HG03442 (cell line): ENCODE results near the gene EIF3L.

Experiments used
- ATAC-seq: cut with Tn5 transposase; IDR thresholded peaks from one replicate; pipeline ENCODE4 v1.9.1; 2021; ENCODE audit warnings: mild to moderate bottlenecking, moderate library complexity; ENCODE audit not compliant: unreplicated experiment

The EIF3L gene

DNA sequence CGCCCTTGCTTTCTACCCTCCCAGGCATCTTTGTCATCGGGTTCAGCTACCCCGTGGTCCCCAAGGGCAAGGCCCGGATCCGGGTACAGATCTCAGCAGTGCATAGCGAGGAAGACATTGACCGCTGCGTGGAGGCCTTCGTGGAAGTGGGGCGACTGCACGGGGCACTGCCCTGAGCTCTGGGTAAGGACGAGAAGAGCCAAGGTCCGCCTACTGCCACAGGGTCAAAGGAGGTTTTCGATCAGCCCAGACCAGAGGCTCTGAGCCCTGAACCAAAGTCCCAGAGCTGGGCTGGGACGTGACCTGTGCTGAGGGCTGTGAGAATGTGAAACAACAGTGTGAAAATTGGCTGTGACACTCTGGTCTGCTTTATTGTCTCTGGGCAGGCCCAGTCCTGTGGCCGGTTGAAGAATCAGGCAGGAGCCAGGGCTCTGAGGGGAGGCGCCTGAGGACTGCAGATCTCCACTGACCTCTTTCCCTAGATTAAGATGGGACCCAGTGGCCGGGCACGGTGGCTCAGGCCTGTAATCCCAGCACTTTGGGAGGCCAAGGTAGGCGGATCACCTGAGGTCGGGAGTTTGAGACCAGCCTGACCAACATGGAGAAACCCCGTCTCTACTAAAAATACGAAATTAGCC is 32.6 kb upstream of the EIF3L start:
- no peak for ATAC-seq

DNA sequence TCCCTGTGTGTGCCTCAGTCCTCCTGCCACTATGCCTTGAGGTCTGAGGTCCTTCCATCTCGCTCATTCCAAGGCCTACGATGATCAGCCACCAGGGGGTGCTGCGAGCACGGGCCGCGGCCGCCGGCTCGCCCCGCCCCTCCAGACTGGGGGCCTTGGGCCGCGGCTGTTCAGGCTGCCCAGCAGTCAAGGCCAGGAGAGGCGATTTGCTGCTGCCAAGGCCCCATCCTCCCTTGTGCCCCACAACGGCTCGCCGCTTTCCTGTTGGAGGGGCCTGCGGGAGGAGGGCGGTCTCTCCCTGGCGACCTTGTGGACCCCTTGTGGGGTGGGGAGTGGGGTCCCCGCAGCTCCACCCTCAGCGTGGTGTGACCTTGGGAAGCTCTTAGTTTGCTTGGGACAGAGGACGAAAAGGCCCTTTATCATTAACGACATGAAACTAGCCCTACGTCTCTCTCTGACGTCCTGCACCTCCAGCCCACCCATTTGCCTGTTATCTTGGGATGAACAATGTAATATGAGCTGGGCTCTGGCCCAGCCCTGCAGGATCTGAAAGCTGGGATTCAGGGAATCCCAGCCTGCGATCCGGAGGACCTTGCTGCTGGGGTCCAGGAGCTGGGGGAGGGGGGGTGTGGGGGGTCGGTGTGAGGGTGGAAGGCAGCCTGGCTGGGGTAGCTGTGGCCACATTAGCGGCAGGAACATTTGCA is 31.4 kb upstream of the EIF3L start:
- ATAC-seq: no peak

DNA sequence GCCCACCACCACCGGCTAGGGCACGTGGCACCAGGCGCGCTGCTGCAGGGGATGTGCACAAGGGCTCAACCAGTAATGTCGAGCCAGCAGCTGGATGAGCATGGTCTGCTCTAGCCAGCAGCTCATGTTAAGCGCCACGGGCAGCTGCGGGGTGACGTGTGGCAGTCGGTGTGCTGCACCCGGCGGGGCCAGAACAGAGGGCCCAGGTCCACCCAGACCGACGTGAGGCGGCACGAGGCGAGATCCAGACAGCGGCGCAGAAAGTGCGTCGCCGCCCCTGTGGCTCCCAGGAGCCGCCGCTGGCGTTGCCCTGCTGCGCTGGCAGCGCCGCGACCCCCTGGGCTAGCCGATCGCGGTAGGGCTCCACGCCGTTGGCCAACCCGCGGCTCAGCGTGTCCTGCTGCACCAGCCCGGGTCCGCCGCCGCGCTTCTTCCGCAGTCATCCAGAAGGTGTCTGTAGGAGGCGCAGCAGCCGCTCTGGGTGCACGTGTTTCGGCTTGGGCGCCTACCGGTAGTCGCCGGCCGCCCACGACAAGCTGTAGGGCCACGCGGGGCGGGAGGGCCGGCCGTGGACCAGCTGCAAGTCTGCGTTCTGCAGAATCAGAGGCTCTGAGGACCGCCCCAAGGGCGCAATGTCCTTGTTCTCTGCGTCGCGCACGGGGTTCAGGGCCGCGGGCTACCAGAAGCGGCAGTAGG is 30.7 kb upstream of the EIF3L start:
- no peak for ATAC-seq

DNA sequence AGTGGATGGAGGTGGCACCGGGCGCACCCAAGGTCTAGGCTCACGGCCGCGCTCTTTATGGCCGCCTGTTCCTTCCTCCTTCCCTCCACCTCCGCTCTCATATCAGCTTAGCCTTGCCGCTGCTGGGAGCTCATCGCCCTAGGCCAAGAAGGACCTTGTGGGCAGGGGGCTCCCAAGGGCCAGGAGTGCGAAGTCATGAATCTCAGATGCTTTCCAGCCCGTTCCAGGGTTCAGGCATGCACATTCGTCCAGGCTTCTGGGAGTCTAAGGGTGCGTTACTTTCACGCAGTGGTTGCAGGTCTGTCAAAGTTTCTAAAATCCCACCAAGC is 30.1 kb upstream of the EIF3L start:
- ATAC-seq: no peak

DNA sequence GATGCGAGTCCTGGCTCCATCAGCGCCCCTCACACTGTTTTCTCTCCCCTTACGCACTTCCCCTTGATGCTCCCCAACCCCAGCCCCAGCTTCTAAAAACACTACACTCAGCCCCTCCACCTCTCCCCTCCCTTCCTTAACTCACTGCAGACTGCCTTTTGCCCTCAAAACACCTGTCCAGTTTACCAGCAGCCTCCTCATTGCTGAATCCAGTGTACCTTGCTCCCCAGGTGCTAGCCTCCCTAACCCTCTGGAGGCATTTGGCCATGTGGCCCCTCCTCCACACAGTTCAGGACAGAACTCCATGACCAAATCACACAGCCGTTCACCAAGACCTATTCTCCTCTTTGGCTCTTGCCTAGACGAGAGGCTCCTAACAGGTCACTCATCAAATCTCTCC is 28.9 kb upstream of the EIF3L start:
- no peak for ATAC-seq

DNA sequence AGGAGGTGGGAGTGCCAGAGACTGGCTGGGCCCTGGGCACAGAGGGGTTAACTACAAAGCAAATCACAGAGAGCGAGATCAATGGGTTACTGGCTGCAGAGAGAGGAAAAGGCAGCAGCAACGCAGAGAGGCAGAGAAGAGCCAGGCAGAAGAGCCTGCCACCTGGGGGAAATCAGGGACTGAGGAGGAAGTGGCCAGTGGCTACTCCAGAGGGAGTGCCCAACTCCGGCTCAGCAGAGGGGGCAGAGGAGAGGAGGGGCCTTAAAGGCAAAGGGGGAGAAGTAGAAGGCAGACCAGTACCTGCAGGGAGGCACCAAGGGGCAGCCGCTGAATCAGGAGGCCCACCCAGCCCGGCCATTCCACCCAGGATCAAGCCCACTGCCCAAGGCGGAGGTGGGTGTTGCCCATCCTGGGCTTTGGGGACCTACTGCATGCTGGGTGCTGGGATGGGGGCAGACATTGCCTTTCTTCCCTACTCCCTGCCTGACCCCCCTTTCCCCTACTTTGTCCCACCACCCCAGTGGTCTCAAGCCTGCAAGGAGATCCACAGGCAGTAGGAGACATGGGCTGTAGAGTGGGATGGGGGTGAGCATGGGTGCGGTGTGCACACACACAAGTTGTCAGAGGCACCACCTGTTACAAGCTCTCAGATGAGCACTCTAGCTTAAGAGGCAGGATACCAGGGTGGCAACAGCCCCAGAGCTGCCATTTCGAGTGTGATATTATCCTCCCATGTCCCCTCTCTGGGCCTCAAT is 27.0 kb upstream of the EIF3L start:
- no peak for ATAC-seq

DNA sequence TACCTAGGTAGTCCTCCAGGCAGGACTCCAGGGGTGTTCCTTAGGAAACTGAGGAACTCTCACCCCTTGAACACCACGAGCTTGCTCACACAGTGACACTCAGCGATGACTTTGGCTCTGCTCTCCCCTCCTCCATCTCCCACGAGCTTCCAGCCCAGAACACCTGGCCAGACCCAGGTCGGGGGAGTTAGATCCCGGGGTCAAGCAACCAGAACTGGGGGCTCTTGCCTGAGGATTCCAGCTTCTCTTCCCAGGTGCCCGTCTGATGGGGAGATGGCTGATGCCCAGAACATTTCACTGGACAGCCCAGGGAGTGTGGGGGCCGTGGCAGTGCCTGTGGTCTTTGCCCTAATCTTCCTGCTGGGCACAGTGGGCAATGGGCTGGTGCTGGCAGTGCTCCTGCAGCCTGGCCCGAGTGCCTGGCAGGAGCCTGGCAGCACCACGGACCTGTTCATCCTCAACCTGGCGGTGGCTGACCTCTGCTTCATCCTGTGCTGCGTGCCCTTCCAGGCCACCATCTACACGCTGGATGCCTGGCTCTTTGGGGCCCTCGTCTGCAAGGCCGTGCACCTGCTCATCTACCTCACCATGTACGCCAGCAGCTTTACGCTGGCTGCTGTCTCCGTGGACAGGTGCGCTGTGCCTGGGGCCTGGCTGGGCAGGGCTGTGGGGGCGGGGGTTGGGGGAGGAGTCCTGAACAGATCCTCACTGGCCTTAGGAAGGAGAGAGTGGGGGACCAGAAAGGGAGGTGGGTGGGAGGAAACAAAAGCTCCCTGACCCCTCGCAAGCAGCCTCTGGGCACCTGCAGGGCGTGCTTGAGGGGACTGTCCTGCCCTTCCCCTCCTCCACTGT is 25.9 kb upstream of the EIF3L start, which contains the start of gene GALR3:
GALR3 (plus strand) TSS at position 249 of the 852 bp plus-strand sequence; CDS start at position 274, 25 bp downstream.
- ATAC-seq: no peak

DNA sequence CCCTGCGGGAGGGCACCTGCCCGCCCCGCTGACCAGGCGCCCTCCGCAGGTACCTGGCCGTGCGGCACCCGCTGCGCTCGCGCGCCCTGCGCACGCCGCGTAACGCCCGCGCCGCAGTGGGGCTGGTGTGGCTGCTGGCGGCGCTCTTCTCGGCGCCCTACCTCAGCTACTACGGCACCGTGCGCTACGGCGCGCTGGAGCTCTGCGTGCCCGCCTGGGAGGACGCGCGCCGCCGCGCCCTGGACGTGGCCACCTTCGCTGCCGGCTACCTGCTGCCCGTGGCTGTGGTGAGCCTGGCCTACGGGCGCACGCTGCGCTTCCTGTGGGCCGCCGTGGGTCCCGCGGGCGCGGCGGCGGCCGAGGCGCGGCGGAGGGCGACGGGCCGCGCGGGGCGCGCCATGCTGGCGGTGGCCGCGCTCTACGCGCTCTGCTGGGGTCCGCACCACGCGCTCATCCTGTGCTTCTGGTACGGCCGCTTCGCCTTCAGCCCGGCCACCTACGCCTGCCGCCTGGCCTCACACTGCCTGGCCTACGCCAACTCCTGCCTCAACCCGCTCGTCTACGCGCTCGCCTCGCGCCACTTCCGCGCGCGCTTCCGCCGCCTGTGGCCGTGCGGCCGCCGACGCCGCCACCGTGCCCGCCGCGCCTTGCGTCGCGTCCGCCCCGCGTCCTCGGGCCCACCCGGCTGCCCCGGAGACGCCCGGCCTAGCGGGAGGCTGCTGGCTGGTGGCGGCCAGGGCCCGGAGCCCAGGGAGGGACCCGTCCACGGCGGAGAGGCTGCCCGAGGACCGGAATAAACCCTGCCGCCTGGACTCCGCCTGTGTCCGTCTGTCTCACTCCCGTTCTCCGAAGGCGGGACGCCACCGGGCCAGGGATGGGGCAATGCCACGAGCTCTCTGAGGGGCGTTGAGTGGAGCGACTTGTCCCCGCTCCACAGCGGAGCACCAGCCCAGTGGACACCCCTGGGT is 24.3 kb upstream of the EIF3L start:
- ATAC-seq: no peak

DNA sequence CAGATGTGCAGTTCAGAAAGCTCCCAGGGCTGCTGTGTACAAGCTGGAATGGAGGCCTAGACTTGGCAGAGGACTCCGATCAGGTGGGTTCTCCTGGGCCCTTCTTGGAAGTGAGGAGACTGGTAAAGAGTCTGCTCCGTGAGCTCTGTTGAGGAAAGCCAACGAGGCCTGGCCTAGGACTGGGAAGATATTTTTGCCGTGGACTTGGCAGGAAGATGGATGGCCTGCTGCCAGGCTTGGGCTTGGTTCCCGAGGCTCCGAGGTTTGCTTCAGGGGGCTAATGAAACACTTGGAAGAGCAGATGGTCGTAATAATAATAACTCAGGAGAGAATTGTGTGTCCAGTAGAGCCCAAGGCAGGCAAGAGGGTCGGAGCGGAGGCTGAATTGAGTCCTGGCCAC is 22.2 kb upstream of the EIF3L start:
- ATAC-seq: no peak

DNA sequence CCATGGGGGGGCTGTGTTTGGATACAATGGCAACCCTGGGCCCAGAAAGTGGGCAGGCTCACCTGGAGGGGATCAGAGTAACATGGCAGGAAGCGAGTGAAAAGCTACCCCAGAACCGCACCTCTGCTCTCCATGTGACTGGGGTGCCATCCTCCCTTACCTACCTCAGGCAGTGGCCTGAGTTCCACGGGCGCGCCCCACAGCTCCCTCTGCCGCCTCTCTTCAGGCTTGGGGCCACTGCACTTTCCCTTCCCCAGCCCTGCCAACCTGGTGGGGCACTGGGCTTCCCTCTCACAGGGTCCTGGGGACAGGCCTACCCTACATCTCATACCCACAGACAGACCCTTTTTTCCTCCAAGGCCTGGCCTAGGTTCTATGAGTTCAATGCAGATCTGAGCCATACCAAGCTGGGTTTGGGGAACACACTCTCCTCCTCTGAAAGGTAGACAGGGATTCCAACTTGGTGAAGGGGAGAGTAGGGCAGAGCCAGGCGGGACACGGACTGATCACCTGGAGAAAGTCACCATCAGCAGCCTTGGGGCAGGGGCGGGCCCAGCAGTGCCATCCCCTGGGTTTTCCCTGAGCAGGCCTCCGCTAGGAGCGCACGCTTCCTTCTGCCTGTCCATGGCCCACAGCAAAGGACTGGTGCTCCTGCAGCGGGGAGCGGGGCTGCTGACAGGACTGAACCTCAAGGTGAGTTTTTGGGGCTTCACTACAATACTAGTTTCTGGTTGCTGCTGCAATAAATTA is 19.0 kb upstream of the EIF3L start:
- no peak for ATAC-seq

DNA sequence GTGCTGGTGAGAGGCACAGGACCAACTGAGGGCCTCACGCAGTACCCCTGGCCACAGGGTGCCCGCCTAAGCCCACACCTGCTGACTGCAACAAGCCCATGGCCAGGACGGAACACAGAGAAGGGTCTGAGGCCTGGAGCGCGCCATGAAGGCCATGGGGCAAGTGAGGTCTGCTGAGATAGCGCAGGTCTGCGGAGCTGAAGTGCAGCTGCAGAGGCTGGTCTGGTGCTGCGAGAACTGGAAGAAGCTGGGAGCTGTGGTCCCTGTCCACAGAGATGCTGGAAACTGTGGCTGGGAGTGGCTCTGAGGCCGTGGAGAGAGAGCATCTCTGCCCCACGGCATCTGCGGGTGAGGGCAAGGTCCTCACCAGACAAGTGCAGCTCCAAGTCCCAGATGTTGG is 17.7 kb upstream of the EIF3L start:
- no peak for ATAC-seq

DNA sequence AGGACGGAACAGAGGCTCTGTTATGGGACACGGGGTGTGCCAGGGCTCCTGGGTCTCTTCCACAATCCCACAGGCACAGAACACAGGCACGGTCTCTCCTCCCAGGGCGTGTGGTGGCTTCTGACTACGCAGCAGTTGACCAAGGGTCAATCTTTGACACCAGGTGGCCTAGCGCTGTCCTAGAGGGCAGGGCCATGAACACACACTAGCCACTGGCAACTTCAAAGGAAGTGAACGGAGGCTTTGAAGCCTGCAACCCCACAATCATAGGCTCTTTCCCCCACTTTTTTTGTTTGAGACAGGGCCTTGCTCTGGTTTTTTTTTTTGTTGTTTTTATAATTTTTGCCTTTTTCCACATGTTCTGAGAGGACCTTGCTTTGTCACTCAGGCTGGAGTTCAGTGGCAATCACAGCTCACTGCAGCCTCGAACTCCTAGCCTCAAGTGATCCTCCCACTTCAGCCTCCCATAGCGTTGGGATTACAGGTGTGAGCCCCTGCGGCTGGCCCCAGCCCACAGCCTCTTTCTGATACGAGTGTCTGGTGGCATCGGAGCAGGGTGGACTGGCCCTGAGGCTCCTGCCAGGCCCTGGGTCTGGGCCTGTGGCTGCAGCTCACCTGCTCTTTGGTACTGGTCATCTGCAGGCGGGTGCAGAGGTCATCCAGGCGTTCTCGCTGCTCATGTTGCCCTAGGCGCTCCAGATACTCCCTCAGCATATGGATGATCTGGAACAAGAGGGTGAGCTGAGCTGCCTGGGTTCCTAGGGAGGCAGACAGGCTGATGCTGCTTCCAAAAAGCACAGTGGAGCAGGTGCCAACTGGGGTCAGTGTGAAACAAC is 17.0 kb upstream of the EIF3L start:
- ATAC-seq: no peak

DNA sequence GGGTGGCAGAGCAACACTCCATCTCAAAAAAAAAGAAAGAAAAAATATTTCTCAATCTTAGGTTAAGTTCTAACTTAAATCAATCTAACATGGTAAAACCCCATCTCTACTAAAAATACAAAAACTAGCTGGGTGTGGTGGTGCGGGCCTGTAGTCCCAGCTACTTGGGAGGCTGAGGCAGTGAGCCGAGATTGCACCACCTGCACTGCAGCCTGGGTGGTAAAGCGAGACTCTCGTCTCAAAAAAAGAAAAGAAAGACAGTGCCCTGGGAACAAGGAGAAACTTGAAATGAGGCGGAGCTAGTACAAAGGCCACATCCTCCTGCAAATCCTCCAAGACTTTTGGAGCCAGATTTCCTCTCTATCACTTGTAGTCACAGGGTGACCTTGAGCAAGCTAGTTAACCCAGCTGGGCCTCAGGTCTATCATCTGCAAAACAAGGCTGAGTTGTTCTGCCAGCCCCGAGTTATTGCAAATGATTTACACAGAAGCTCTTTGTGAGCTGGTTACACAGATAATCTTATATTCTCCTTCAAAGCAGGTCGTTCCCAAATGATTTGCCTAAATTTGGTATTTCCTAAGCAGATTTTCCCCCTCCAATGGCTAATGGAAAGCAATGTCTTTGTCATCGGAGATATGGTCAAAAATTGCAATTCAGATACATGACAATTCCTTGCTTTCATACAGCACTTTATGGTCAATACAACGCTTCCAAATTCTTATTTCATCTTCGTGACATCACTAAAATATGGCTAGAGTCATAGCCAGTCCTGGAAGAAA is 7.0 kb upstream of the EIF3L start:
- no peak for ATAC-seq

DNA sequence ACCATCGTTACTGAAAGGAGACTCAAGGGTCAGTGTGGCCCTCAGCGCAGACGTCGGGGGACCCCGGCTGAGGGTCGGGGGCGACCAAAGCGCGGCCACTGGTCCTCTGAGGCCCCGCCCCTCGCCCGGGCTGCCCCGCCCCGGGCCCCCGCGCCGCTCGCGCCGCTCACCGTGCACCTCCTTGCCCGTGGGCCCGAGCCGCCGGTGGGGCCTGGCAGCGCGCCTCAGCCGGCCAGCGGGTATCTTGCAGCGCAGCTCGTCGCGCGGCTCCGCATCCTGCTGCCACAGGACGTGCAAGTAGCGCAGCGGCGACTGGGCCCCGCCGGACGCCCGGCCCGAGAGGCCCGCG is 5.5 kb upstream of the EIF3L start:
- ATAC-seq: peak; percentile 38

DNA sequence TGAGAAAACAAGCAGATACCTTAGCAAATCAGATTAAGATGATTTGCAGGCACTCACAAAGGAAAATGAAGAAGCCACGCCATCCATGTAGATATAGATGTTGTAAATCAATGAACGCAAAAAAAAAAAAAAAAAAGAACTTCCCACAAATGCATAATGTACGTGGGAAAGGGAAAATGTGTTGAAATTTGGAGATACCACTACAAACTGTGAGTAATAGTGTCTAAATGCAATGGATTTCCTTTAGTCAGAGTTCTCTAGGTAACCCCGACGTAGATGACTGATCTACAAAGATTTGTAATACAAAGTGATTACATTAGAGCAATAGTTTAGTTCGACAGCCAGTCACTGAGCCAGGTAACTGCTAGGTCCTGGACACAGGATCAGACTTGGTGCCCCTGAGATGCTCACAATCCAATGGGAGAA is 4.3 kb upstream of the EIF3L start:
- no peak for ATAC-seq

DNA sequence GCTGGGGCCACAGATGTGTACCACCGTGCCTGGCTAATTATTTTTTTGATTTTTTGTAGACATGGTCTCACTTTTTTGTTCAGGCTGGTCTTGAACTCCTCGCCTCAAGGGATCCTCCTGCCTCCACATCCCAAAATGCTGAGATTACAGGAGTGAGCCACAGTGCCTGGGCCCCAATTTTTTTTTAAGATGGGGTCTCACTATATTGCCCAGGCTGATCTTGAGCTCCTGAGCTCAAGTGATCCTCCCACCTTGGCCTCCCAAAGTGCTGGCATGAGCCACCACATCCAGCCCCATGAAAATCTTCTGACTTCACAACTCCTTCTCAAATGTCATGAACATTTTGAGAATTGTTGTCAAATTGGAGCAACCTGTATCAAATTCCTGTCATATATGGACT is 2.8 kb upstream of the EIF3L start:
- ATAC-seq: no peak

DNA sequence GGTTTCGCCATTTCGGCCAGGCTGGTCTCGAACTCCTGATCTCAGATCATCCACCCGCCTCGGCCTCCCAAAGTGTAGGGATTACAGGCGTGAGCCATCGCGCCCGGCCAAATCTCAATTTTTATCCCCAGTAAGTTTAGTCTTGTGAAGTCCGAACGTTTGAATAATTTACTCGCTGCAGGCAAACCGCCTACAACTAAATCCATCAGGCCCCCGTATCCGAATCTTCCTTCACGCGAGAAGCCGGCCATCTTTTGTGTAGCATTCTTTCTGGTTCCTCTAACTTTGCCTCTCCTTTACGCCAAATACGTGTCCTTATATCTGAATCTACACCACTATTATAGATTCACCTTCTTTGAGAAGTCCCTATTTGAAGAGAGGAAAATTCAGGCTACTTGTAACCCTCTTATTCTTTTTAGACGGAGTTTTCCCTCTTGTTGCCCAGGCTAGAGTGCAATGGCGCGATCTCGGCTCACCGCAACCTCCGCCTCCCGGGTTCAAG is 581 bp upstream of the EIF3L start:
- ATAC-seq: no peak
